Panc1 (cell line): ENCODE results near the gene SMOC2. TPM values are rescaled to one million over a fixed set of nuclear protein-coding genes. Genes with fewer than 3 reads are reported as not detected.

ENCODE experiments used
- ATAC-seq: fragments of 200-7000 bp; cut with Tn5 transposase; 2 replicates; pipeline ENCODE4 v1.9.1; 2020; ENCODE audit warnings: mild to moderate bottlenecking, moderate library complexity
- BruUV-seq: library from RNA; stranded (reverse); fragments of 400-500 nt; replicated peaks from 2 replicates; lab custom pipeline; 2021; lab: Mats Ljungman, UMichigan
- CTCF ChIA-PET: fragments of 300-600 bp; sonication (Branson Sonifier 250); formaldehyde crosslinking; loops from one replicate; lab custom pipeline; 2022; ENCODE audit warnings: antibody characterized with exemption; lab: Charles Lee
- POLR2A ChIA-PET: fragments of 300-600 bp; sonication (Branson Sonifier 250); formaldehyde crosslinking; loops from one replicate; lab custom pipeline; 2022; ENCODE audit warnings: antibody characterized with exemption; lab: Charles Lee
- DNase-seq: peaks from one replicate; pipeline ENCODE4 v3.0.0-alpha.2; 2010; ENCODE audit warnings: low read depth, low spot score
- H3K27ac ChIP-seq: 2 replicates; pipeline ENCODE4 v1.5.1; 2011; ENCODE audit warnings: mild to moderate bottlenecking, low read length, inconsistent platforms
- H3K27me3 ChIP-seq: fragments of 200-500 bp; sonication (Bioruptor generic); 2 replicates; pipeline ENCODE4 v1.6.0; 2014; ENCODE audit warnings: low read length, inconsistent platforms; ENCODE audit not compliant: control insufficient read depth, insufficient read depth
- H3K36me3 ChIP-seq: fragments of 200-500 bp; sonication (Bioruptor generic); 2 replicates; pipeline ENCODE4 v1.5.1; 2014; ENCODE audit warnings: inconsistent platforms, mild to moderate bottlenecking, low read length, moderate library complexity; ENCODE audit not compliant: control insufficient read depth, insufficient read depth
- H3K4me1 ChIP-seq: 2 replicates; pipeline ENCODE4 v1.5.1; 2011; ENCODE audit warnings: inconsistent platforms, mild to moderate bottlenecking, low read length, moderate library complexity; ENCODE audit not compliant: control insufficient read depth, insufficient read depth
- H3K4me3 ChIP-seq, 2 experiments: 2 replicates each; pipeline ENCODE4 v1.5.1; 2011 to 2012; ENCODE audit warnings: low read depth in 2 of 2, low read length in 2 of 2, mild to moderate bottlenecking in 2 of 2, inconsistent platforms in 1 of 2, moderate library complexity in 1 of 2
- H3K9me3 ChIP-seq: fragments of 200-500 bp; sonication (Bioruptor generic); 2 replicates; pipeline ENCODE4 v1.5.1; 2014; ENCODE audit warnings: low read depth, mild to moderate bottlenecking, inconsistent platforms, low read length, moderate library complexity; ENCODE audit not compliant: control insufficient read depth, insufficient read depth
- CTCF ChIP-seq: fragments of 450-650 bp; IDR thresholded peaks from 2 replicates; pipeline ENCODE4 v1.5.1; 2017; ENCODE audit warnings: mild to moderate bottlenecking
- POLR2AphosphoS5 ChIP-seq: IDR thresholded peaks from 2 replicates; pipeline ENCODE4 v1.6.1; 2012; ENCODE audit warnings: mild to moderate bottlenecking, low read depth, low read length, moderate library complexity
- SIN3A ChIP-seq: IDR thresholded peaks from 2 replicates; pipeline ENCODE4 v1.6.1; 2012; ENCODE audit warnings: low read depth, mild to moderate bottlenecking, low read length, moderate library complexity, borderline replicate concordance; ENCODE audit not compliant: insufficient read depth
- TCF7L2 ChIP-seq: IDR thresholded peaks from 2 replicates; pipeline ENCODE4 v1.6.1; 2011; ENCODE audit warnings: mild to moderate bottlenecking, low read depth, low read length, inconsistent platforms
- in situ Hi-C: cut with HindIII; loops from 2 replicates; pipeline ENCODE4 v1.10.0; 2016; ENCODE audit warnings: low sequenced_read_pairs, low pct_unique_long_range_greater_than_20kb
- intact Hi-C: fragments of 100-400 bp; cut with micrococcal nuclease; formaldehyde crosslinking; loops from one replicate; pipeline ENCODE4 v1.10.0; 2022; ENCODE audit not compliant: unreplicated experiment
- total RNA-seq: library from RNA; stranded (reverse); gene quantifications from one replicate; pipeline ENCODE4 v1.2.1, GENCODE V29; 2021; ENCODE audit not compliant: unreplicated experiment
- TF ChIP-seq, protein P1 (sequence below), 2 experiments: IDR thresholded peaks; 2 replicates each; pipeline ENCODE4 v1.6.1; 2011 to 2012; ENCODE audit warnings: low read depth in 2 of 2, control low read depth in 1 of 2, low read length in 1 of 2, mild to moderate bottlenecking in 1 of 2, moderate library complexity in 1 of 2; ENCODE audit not compliant: insufficient read depth in 1 of 2

The SMOC2 gene
- total RNA-seq, 1 experiment from 2014 or later = 0.13 TPM

GRCh38 chr6:168520233-168520632, 79.2 kb downstream of the SMOC2 start:
- ATAC-seq = no peak
- CTCF ChIA-PET = no interaction called here

GRCh38 chr6:168524571-168525001, 83.6 kb downstream of the SMOC2 start:
- no peaks in the 10 kb centered on the region for H3K4me1 ChIP-seq
- H3K27ac ChIP-seq = no peak overlapping the region
- intact Hi-C loops (no loop called here), in situ Hi-C loops (no loop called here)
- H3K36me3 ChIP-seq = no peaks in the 10 kb centered on the region
- no peaks in the 10 kb centered on the region for H3K9me3 ChIP-seq
- no peak for ATAC-seq
- H3K4me3 ChIP-seq = no peak overlapping the region
- POLR2A ChIA-PET = no interaction called here
- DNase-seq = no peak
- BruUV-seq = no TSS peak
- H3K27me3 ChIP-seq = peaks cover 11% of the 10 kb centered on the region
- no peak for TF ChIP-seq POLR2AphosphoS5
- TF ChIP-seq CTCF = no peak
- no peak for TF ChIP-seq TCF7L2
- no peak for TF ChIP-seq SIN3A
- TF ChIP-seq, protein P1, sequence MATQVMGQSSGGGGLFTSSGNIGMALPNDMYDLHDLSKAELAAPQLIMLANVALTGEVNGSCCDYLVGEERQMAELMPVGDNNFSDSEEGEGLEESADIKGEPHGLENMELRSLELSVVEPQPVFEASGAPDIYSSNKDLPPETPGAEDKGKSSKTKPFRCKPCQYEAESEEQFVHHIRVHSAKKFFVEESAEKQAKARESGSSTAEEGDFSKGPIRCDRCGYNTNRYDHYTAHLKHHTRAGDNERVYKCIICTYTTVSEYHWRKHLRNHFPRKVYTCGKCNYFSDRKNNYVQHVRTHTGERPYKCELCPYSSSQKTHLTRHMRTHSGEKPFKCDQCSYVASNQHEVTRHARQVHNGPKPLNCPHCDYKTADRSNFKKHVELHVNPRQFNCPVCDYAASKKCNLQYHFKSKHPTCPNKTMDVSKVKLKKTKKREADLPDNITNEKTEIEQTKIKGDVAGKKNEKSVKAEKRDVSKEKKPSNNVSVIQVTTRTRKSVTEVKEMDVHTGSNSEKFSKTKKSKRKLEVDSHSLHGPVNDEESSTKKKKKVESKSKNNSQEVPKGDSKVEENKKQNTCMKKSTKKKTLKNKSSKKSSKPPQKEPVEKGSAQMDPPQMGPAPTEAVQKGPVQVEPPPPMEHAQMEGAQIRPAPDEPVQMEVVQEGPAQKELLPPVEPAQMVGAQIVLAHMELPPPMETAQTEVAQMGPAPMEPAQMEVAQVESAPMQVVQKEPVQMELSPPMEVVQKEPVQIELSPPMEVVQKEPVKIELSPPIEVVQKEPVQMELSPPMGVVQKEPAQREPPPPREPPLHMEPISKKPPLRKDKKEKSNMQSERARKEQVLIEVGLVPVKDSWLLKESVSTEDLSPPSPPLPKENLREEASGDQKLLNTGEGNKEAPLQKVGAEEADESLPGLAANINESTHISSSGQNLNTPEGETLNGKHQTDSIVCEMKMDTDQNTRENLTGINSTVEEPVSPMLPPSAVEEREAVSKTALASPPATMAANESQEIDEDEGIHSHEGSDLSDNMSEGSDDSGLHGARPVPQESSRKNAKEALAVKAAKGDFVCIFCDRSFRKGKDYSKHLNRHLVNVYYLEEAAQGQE (IDR thresholded peaks at IDR 0.05; ENCODE audit: insufficient read depth in 1 of 2, low read depth in 2 of 2, low read length in 1 of 2) = no peak
- CTCF ChIA-PET = no interaction called here

More at GRCh38 chr6:168520233-168520632, 79.2 kb downstream of the SMOC2 start:
- intact Hi-C loops = no loop called here
- no peak for DNase-seq
- TF ChIP-seq, protein P1 (IDR thresholded peaks at IDR 0.05; ENCODE audit: insufficient read depth in 1 of 2, low read depth in 2 of 2, low read length in 1 of 2) = no peak
- no peak for TF ChIP-seq CTCF
- no peak for TF ChIP-seq POLR2AphosphoS5
- TF ChIP-seq TCF7L2 = no peak
- no peak for TF ChIP-seq SIN3A
- in situ Hi-C loops = no loop called here
- H3K4me3 ChIP-seq = no peak overlapping the region
- peaks cover 7% of the 10 kb centered on the region; the same call in 1 of the 2 replicates for H3K27me3 ChIP-seq
- POLR2A ChIA-PET = no interaction called here
- no peaks in the 10 kb centered on the region for H3K4me1 ChIP-seq
- H3K36me3 ChIP-seq = no peaks in the 10 kb centered on the region
- no peak overlapping the region for H3K27ac ChIP-seq
- no peaks in the 10 kb centered on the region for H3K9me3 ChIP-seq
- BruUV-seq = no TSS peak
